ENCODE measurements around the gene SREBF2. TPM values are rescaled to one million over a fixed set of nuclear protein-coding genes. Genes with fewer than 3 reads are reported as not detected.

Gene SREBF2
- total and polyA plus RNA-seq, 2 of the 8 experiments (the other 6 are each of a cell fraction or from before 2014, with no cell fraction given): 125 to 144 TPM

DNA sequence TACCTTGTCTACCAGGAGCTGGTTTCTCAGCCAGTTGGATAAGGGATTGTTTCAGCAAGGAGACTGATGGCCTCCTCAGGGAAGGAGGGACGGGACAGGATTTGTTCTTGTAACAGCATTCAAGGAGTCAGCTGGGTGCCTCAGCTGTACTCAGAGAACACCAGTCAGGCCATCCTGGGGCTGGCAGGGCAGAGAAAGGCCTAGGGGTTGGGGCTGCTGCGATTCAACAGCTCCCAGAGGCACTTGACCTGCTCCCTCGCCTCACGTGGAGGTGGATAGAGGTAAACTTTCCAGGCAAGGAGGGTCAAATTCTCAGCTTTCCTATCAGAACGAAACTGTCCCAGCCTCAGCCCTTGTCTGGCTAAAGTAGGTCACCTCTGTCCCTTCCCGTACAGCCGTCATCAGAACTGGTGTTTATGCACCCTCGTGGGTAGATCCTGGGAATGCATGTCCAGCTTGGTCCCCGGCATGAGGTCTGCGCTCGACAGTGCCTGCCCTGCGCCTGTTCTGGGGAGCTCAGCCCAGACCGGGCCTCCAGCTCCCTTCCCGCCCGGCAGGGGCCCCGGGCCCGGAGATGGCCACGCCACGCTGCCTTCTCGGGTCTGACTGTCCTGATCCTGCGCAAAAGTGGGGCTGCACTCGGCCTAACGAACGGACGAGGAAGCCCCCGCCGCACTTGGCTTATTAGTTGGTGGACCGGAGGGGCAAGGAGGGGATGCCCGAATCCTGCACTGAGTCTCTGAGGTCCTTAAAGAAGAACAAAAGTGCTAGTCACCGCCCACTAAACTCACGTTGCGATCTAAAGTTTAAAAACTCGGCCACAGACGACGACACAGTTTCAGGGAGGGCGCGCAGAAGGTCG lies 33.2 kb upstream of the SREBF2 start:
- Histone ChIP-seq H4K91ac (replicated peaks; ENCODE audit: insufficient read length, low read length) (peak overlapping the region; percentile 85), H4K8ac (ENCODE audit: extremely low read depth, insufficient read depth, low read length) (peak overlapping the region; percentile 90), H3K9me3 (ENCODE audit: insufficient read depth in 2 of 2, low read depth in 1 of 2, low read length in 1 of 2) (no peaks in the 10 kb centered on the region), H3K23ac (ENCODE audit: insufficient read length) (no peak overlapping the region), H3K4me2 (ENCODE audit: insufficient read depth in 1 of 2, low read depth in 2 of 2, low read length in 2 of 2) (peak overlapping the region; percentile 93 to 96), H3K4me3 (ENCODE audit: extremely low read depth in 1 of 4, insufficient read depth in 2 of 4, low read depth in 3 of 4, low read length in 4 of 4) (peak overlapping the region; percentile 78 to 91 (median 86)), H3K56ac (replicated peaks; ENCODE audit: insufficient read length, low read depth, low read length) (peak overlapping the region; percentile 66), H3K23me2 (ENCODE audit: low read depth, low read length) (peaks cover 14% of the 10 kb centered on the region), H3K79me1 (ENCODE audit: low read depth, low read length) (peaks cover 3% of the 10 kb centered on the region; the same call in 1 of the 2 replicates), H2BK120ac (replicated peaks; ENCODE audit: low read depth, low read length) (peak overlapping the region; percentile 47), H2BK5ac (ENCODE audit: low read depth, low read length) (peak overlapping the region; percentile 88; the same call in 1 of the 2 replicates), H2BK15ac (ENCODE audit: low read length) (no peak overlapping the region), H3K4ac (replicated peaks; ENCODE audit: insufficient read length, low read depth, low read length) (peak overlapping the region; percentile 79), H2BK12ac (ENCODE audit: low read depth, low read length) (peak overlapping the region; percentile 92), H2AFZ (ENCODE audit: low read length) (peak overlapping the region; percentile 10; the same call in 1 of the 2 replicates), H3K36me3 (ENCODE audit: control insufficient read depth in 2 of 4, insufficient read depth in 4 of 4, low read length in 3 of 4) (no peaks in the 10 kb centered on the region), H3K14ac (ENCODE audit: insufficient read length) (no peak overlapping the region), H2BK20ac (ENCODE audit: low read length) (no peak overlapping the region), H2AK5ac (ENCODE audit: low read depth, low read length) (0 out of 2 replicates have a peak overlapping the region, but pooled peaks have one; percentile 48), H4K20me1 (replicated peaks in 1 of 2; ENCODE audit: control insufficient read depth in 1 of 2, insufficient read depth in 2 of 2, low read length in 2 of 2) (peaks cover 0 to 6% of the 10 kb centered on the region in 2 experiments), H3K27ac (ENCODE audit: low read depth, low read length) (peak overlapping the region; percentile 63; the same call in 1 of the 2 replicates), H3K27me3 (replicated peaks in 1 of 4; ENCODE audit: control insufficient read depth in 3 of 4, extremely low read depth in 1 of 4, insufficient read depth in 3 of 4, low read length in 3 of 4) (no peaks in the 10 kb centered on the region), H4K5ac (ENCODE audit: insufficient read length, low read depth, low read length) (peak overlapping the region; percentile 78), H3K18ac (ENCODE audit: extremely low read depth, low read length) (peak overlapping the region; percentile 95), H3K9ac (replicated peaks in 1 of 4; ENCODE audit: extremely low read depth in 1 of 4, low read depth in 3 of 4, low read length in 3 of 4) (peak overlapping the region in 3 of 4 experiments; percentile 72 to 77 (median 77); a peak in 6 of 7 replicates), H3K79me2 (ENCODE audit: control insufficient read depth in 1 of 2, insufficient read depth in 2 of 2, low read length in 2 of 2) (peaks cover 0 to 23% of the 10 kb centered on the region in 2 experiments; a peak in 3 of 4 replicates), H3K4me1 (replicated peaks in 1 of 4; ENCODE audit: control insufficient read depth in 3 of 4, insufficient read depth in 4 of 4, low read length in 3 of 4) (peaks cover 5 to 15% (median 8%) of the 10 kb centered on the region in 4 experiments)
- ChIA-PET CTCF (ENCODE audit: partially characterized antibody) (interaction anchor here (0.6 to 3.8 kb wide), 10 partner anchors 37 to 276 kb away, joined by 3 to 20 read pairs (median 4); partner anchors contain the start of gene MEI1), POLR2A (ENCODE audit: partially characterized antibody) (interaction anchor here (0.7 to 3.1 kb wide), 27 partner anchors 8 to 265 kb away, joined by 3 to 30 read pairs (median 5); partner anchors contain the start of gene SREBF2)
- DNase-seq (ENCODE audit: low read depth in 1 of 2, low spot score in 2 of 2) (peak in 1 of 2 experiments; percentile 67), FAIRE-seq (no peak)
- WGBS, 2 experiments (ENCODE audit: extremely low coverage in 1 of 2, insufficient coverage in 1 of 2, insufficient read length in 1 of 2, insufficient replicate concordance in 2 of 2, low coverage in 1 of 2, low lambda C conversion rate in 2 of 2, missing lambda C conversion rate in 1 of 2): 36% methylated on average over 38 of the region's 38 CpGs; no CpG with 5 or more reads in 1 of the 2 experiments
- TF ChIP-seq TCF12 (IDR thresholded peaks at IDR 0.05; ENCODE audit: low read depth, low read length) (no peak), JUND (IDR thresholded peaks at IDR 0.05; ENCODE audit: low read length) (no peak), POU5F1 (IDR thresholded peaks at IDR 0.05; ENCODE audit: low read depth, low read length) (no peak), CREB1 (IDR thresholded peaks at IDR 0.05) (no peak), SP2 (IDR thresholded peaks at IDR 0.05; ENCODE audit: low read length) (no peak), NRF1 (IDR thresholded peaks at IDR 0.05; ENCODE audit: low read depth, low read length) (no peak), TAF1 (IDR thresholded peaks at IDR 0.05; ENCODE audit: low read depth, low read length) (no peak), SIRT6 (IDR thresholded peaks at IDR 0.05; ENCODE audit: low read length) (no peak), ATF2 (IDR thresholded peaks at IDR 0.05; ENCODE audit: low read length) (no peak), SUZ12 (IDR thresholded peaks at IDR 0.05; ENCODE audit: low read length) (no peak)

Data from H1 (cell line).